GM12878 (cell line): ENCODE measurements around the gene DLG4. TPM values are rescaled to one million over a fixed set of nuclear protein-coding genes. Genes with fewer than 3 reads are reported as not detected.

Experiments
- ASH2L ChIP-seq: fragments of 300-600, 200-600 bp; sonication (generic); IDR thresholded peaks from 2 replicates; pipeline ENCODE4 v1.6.1; 2017; ENCODE audit warnings: low read depth, mild to moderate bottlenecking, borderline replicate concordance
- ATF3 ChIP-seq: IDR thresholded peaks from 2 replicates; pipeline ENCODE4 v1.6.1; 2011; ENCODE audit warnings: low read depth, mild to moderate bottlenecking, low read length, moderate library complexity, borderline replicate concordance; ENCODE audit errors: extremely low read depth
- CEBPZ ChIP-seq: fragments of 150-350 bp; IDR thresholded peaks from 2 replicates; pipeline ENCODE4 v1.6.1; 2016; ENCODE audit warnings: low read depth, low read length
- E2F8 ChIP-seq: fragments of 450-650 bp; IDR thresholded peaks from 2 replicates; pipeline ENCODE4 v1.6.1; 2018; ENCODE audit warnings: mild to moderate bottlenecking, low read depth, moderate library complexity; ENCODE audit not compliant: partially characterized antibody
- EZH2 ChIP-seq: IDR thresholded peaks from 2 replicates; pipeline ENCODE4 v1.6.1; 2012; ENCODE audit warnings: low read depth, mild to moderate bottlenecking, control low read depth, inconsistent platforms, low read length, borderline replicate concordance; ENCODE audit not compliant: control insufficient read depth
- GABPA ChIP-seq: IDR thresholded peaks from 2 replicates; pipeline ENCODE4 v1.6.1; 2014; ENCODE audit warnings: antibody characterized with exemption, low read depth, mild to moderate bottlenecking, inconsistent platforms
- NRF1 ChIP-seq: conservative IDR thresholded peaks from 2 replicates; pipeline ENCODE4 v1.6.1; 2011; ENCODE audit warnings: mild to moderate bottlenecking, low read depth, low read length, improper control_type of control experiment
- PAX5 ChIP-seq: IDR thresholded peaks from 2 replicates; pipeline ENCODE4 v1.6.1; 2011; ENCODE audit warnings: low read depth, low read length, borderline replicate concordance
- POLR2A ChIP-seq: IDR thresholded peaks from 2 replicates; pipeline ENCODE4 v1.6.1; 2011; ENCODE audit warnings: low read depth, mild to moderate bottlenecking, low read length
- PRDM15 ChIP-seq: fragments of 450-650 bp; formaldehyde crosslinking; IDR thresholded peaks from 2 replicates; pipeline ENCODE4 v1.4.0; 2020; ENCODE audit warnings: mild to moderate bottlenecking, moderate library complexity
- RAD51 ChIP-seq: fragments of 450-650 bp; IDR thresholded peaks from 2 replicates; pipeline ENCODE4 v1.6.1; 2016; ENCODE audit warnings: moderate library complexity, mild to moderate bottlenecking, inconsistent platforms
- RBBP5 ChIP-seq: fragments of 200-600 bp; sonication (generic); conservative IDR thresholded peaks from 2 replicates; pipeline ENCODE4 v1.6.1; 2016
- SMAD1 ChIP-seq: fragments of 450-650 bp; IDR thresholded peaks from 2 replicates; pipeline ENCODE4 v1.6.1; 2018; ENCODE audit warnings: mild to moderate bottlenecking, low read depth; ENCODE audit not compliant: partially characterized antibody
- SP1 ChIP-seq: IDR thresholded peaks from one replicate; pipeline ENCODE4 v1.6.1; 2011; ENCODE audit warnings: low read depth, low read length
- SUPT20H ChIP-seq: IDR thresholded peaks from 2 replicates; pipeline ENCODE4 v1.6.1; 2011; ENCODE audit warnings: low read depth, mild to moderate bottlenecking, low read length, moderate library complexity, borderline replicate concordance; ENCODE audit not compliant: control insufficient read depth
- TCF7 ChIP-seq: IDR thresholded peaks from 2 replicates; pipeline ENCODE4 v1.6.1; 2014; ENCODE audit warnings: antibody characterized with exemption, borderline replicate concordance
- USF2 ChIP-seq: IDR thresholded peaks from 2 replicates; pipeline ENCODE4 v1.6.1; 2011; ENCODE audit warnings: low read depth, low read length, improper control_type of control experiment, borderline replicate concordance
- ZBED1 ChIP-seq: IDR thresholded peaks from 2 replicates; pipeline ENCODE4 v1.6.1; 2016; ENCODE audit warnings: borderline replicate concordance
- polyA plus RNA-seq, 11 experiments: library from polyadenylated mRNA; depleted of rRNA in 4 of 11; unstranded in 6 of 11; stranded (reverse) in 5 of 11; fragments of >200 nt; fragmentation: Nextera tagmentation in 4 of 11; fragmentation: Illumina TruSeq in 1 of 11; extraction: Ambion mirVana in 4 of 11; extraction: Trizol in 1 of 11; gene quantifications; 1 replicate in 1 of 11; 2 replicates in 10 of 11; pipeline versions ENCODE4 v1.2.1 to v1.2.3, GENCODE V29; 2011 to 2016; ENCODE audit warnings: inconsistent platforms in 2 of 11, missing spikeins in 2 of 11, low read depth in 1 of 11
- total RNA-seq, 4 experiments: library from RNA; depleted of rRNA in 3 of 4; stranded (reverse); fragments of >200 nt in 3 of 4; fragmentation: Illumina TruSeq in 1 of 4; extraction: Trizol in 1 of 4; gene quantifications; 2 replicates each; pipeline versions ENCODE4 v1.2.1 to v1.2.3, GENCODE V29; 2013 to 2021

Gene DLG4
- total and polyA plus RNA-seq, 10 of the 15 experiments (the other 5 are each of a cell fraction or from before 2014, with no cell fraction given): 0.07 to 4.1 (median 1.3) TPM

GRCh38 chr17:7252176-7253043, 32.8 kb upstream of the DLG4 start, which contains the start of gene ELP5 (continued):
- TF ChIP-seq GABPA (no peak), RAD51 (no peak), SP1 (no peak), ASH2L (no peak), SUPT20H (no peak), PAX5 (peak; percentile 8; the same call in 1 of the 2 replicates), USF2 (no peak), PRDM15 (CRISPR knock-in tag) (no peak), ZBED1 (no peak; the same call in 1 of the 2 replicates), NRF1 (no peak), EZH2 (no peak), SMAD1 (peak; percentile 36), E2F8 (peak; percentile 50), RBBP5 (no peak), POLR2A (peak; percentile 98), ATF3 (peak; percentile 46; the same call in 1 of the 2 replicates), TCF7 (no peak), CEBPZ (no peak)
